D721Med (cell line): ENCODE measurements around the gene NEK7.
A peak's percentile ranks its signal among the peaks of the same experiment; 100 is the strongest.
"Not testable (repeated sequence)": the region's sequence is repeated elsewhere in the genome, so short reads cannot be mapped to it uniquely, and the experiment has no call there.

ENCODE experiments used
- DNase-seq: peaks from one replicate; pipeline ENCODE4 v3.0.0; 2011; ENCODE audit warnings: low spot score; ENCODE audit not compliant: insufficient read length
- FAIRE-seq: peaks from 2 replicates; lab custom pipeline; 2011; peaks lifted over from hg19 to GRCh38; lab: Jason Lieb, UNC
- CTCF ChIP-seq: IDR thresholded peaks from 2 replicates; pipeline ENCODE4 v1.5.1; 2012; ENCODE audit warnings: mild to moderate bottlenecking, control low read depth; ENCODE audit not compliant: insufficient read depth; ENCODE audit errors: missing control alignments

The NEK7 gene

GRCh38 chr1:198220428-198220827 is 63.6 kb downstream of the NEK7 start:
- peak; percentile 95 for FAIRE-seq
- TF ChIP-seq CTCF = no peak
- no peak for DNase-seq

GRCh38 chr1:198227010-198227409 is 70.2 kb downstream of the NEK7 start:
- FAIRE-seq, DNase-seq: not testable (repeated sequence)

- not testable (repeated sequence) for FAIRE-seq, DNase-seq
Measured at GRCh38 chr1:198227454-198227853, 70.7 kb downstream of the NEK7 start.

GRCh38 chr1:198228925-198229324 is 72.1 kb downstream of the NEK7 start:
- TF ChIP-seq CTCF = no peak
- FAIRE-seq (no peak), DNase-seq (no peak)

GRCh38 chr1:198231779-198232178 is 75.0 kb downstream of the NEK7 start:
- TF ChIP-seq CTCF = no peak
- no peak for FAIRE-seq
- DNase-seq = no peak

- no peak for TF ChIP-seq CTCF
- FAIRE-seq = peak; percentile 84
Measured at GRCh38 chr1:198232378-198232777, 75.6 kb downstream of the NEK7 start.

GRCh38 chr1:198232940-198233675 is 76.3 kb downstream of the NEK7 start:
- peak; percentile 77 for FAIRE-seq
- DNase-seq = no peak
- TF ChIP-seq CTCF = no peak

More at GRCh38 chr1:198232378-198232777, 75.6 kb downstream of the NEK7 start:
- no peak for DNase-seq

GRCh38 chr1:198234520-198235251 is 77.9 kb downstream of the NEK7 start:
- TF ChIP-seq CTCF = no peak
- FAIRE-seq = peak; percentile 96
- DNase-seq = no peak
